ENCODE data around the gene NAV3. TPM values are rescaled to one million over a fixed set of nuclear protein-coding genes. Genes with fewer than 3 reads are reported as not detected.

Gene NAV3
- total RNA-seq, 2 experiments from 2014 or later: not detected

GRCh38 chr12:77907936-77908335 lies 77.2 kb downstream of the NAV3 start:
- intact Hi-C loops (cut with micrococcal nuclease): no loop called here
- H3K27me3 Mint-ChIP-seq (ENCODE audit: low read depth): no peaks in the 10 kb centered on the region
- peaks cover 8% of the 10 kb centered on the region for H3K9me3 Mint-ChIP-seq
- H3K27ac Mint-ChIP-seq: no peak overlapping the region
- CTCF ChIA-PET: interaction anchor here (0.6 kb wide), 1 partner anchor 183 kb away, joined by 5 read pairs; no protein-coding TSS in a partner anchor
- H3K4me1 Mint-ChIP-seq (ENCODE audit: low read depth): no peaks in the 10 kb centered on the region
- H3K36me3 Mint-ChIP-seq (ENCODE audit: low read depth): no peaks in the 10 kb centered on the region
- no peak overlapping the region for H3K4me3 Mint-ChIP-seq
- no peak for DNase-seq

DNA sequence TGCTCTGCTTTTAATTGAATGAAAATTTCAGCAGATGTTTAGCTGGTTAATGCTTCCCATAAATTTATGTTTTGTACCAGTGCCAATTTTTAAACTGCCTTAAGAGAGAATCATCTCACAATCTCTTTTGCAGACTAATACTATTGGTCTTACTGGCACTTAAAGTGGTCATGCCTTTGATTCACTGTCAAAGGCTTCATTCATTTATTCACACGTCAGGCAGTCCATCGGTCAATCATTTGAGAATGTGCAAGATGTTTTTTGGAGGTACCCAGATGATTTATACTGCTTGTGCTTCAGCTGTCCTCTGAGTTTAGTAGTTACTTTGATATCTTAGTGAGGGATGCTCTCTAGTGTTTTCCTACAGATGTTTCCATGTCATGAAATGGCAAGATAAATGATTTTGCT lies 83.4 kb downstream of the NAV3 start:
- H3K4me3 Mint-ChIP-seq: no peak overlapping the region
- DNase-seq: no peak
- CTCF ChIA-PET: no interaction called here

DNA sequence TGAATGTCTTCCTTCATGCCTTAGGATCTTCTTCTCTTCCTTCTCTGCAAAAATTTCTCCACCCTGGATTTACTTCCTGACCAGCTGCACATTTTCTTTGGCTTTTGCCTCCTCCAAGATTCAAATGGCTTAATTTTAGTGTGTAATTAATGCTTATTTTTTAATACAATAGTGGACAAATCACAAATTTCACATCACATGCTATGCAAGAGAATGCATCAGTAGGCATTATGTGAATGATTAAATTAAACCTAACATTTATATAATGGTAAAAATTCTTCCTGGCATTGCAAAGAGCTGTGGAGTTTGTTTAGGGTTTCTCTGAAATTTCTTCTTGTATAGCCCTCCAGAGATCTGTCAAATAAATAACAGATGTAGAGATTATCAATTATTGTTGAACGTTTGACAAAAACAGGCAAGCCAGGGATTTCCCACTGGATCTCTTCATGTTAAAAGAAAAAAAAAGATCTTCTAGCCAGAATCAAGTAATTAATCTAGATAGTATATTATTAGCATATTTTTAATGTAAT lies 84.4 kb downstream of the NAV3 start:
- DNase-seq: no peak
- H3K4me1 Mint-ChIP-seq (ENCODE audit: low read depth): no peaks in the 10 kb centered on the region
- no peak overlapping the region for H3K4me3 Mint-ChIP-seq
- no peak overlapping the region for H3K27ac Mint-ChIP-seq
- CTCF ChIA-PET: no interaction called here
- no peaks in the 10 kb centered on the region for H3K36me3 Mint-ChIP-seq (ENCODE audit: low read depth)
- no peaks in the 10 kb centered on the region for H3K9me3 Mint-ChIP-seq
- no peaks in the 10 kb centered on the region for H3K27me3 Mint-ChIP-seq (ENCODE audit: low read depth)
- intact Hi-C loops (cut with micrococcal nuclease): no loop called here

More for the DNA sequence above, 83.4 kb downstream of the NAV3 start:
- Mint-ChIP-seq H3K36me3 (ENCODE audit: low read depth) (no peaks in the 10 kb centered on the region), H3K9me3 (peaks cover 1% of the 10 kb centered on the region), H3K27ac (no peak overlapping the region), H3K4me1 (ENCODE audit: low read depth) (no peaks in the 10 kb centered on the region), H3K27me3 (ENCODE audit: low read depth) (no peaks in the 10 kb centered on the region)
- intact Hi-C loops (cut with micrococcal nuclease): no loop called here

- CTCF ChIA-PET: no interaction called here
- no peaks in the 10 kb centered on the region for H3K27me3 Mint-ChIP-seq (ENCODE audit: low read depth)
- no peak overlapping the region for H3K4me3 Mint-ChIP-seq
- H3K9me3 Mint-ChIP-seq: no peaks in the 10 kb centered on the region
- H3K27ac Mint-ChIP-seq: no peak overlapping the region
- H3K36me3 Mint-ChIP-seq (ENCODE audit: low read depth): no peaks in the 10 kb centered on the region
- DNase-seq: no peak
- no peaks in the 10 kb centered on the region for H3K4me1 Mint-ChIP-seq (ENCODE audit: low read depth)
- intact Hi-C loops (cut with micrococcal nuclease): no loop called here
Observed at GRCh38 chr12:77916276-77916675, 85.6 kb downstream of the NAV3 start.

- Mint-ChIP-seq H3K27ac (no peak overlapping the region), H3K36me3 (ENCODE audit: low read depth) (no peaks in the 10 kb centered on the region), H3K4me3 (no peak overlapping the region), H3K9me3 (no peaks in the 10 kb centered on the region), H3K27me3 (ENCODE audit: low read depth) (no peaks in the 10 kb centered on the region), H3K4me1 (ENCODE audit: low read depth) (no peaks in the 10 kb centered on the region)
- intact Hi-C loops (cut with micrococcal nuclease): no loop called here
- no peak for DNase-seq
- CTCF ChIA-PET: interaction anchor here (1.1 kb wide), 1 partner anchor 9 kb away, joined by 3 read pairs; no protein-coding TSS in a partner anchor
Observed at GRCh38 chr12:77918046-77918445, 87.4 kb downstream of the NAV3 start.

- Mint-ChIP-seq H3K36me3 (ENCODE audit: low read depth) (no peaks in the 10 kb centered on the region), H3K27me3 (ENCODE audit: low read depth) (no peaks in the 10 kb centered on the region), H3K4me3 (no peak overlapping the region), H3K9me3 (no peaks in the 10 kb centered on the region), H3K27ac (no peak overlapping the region), H3K4me1 (ENCODE audit: low read depth) (no peaks in the 10 kb centered on the region)
- CTCF ChIA-PET: no interaction called here
- DNase-seq: no peak
- intact Hi-C loops (cut with micrococcal nuclease): no loop called here
Observed at GRCh38 chr12:77919450-77919849, 88.8 kb downstream of the NAV3 start.

GRCh38 chr12:77923882-77924281 lies 93.2 kb downstream of the NAV3 start:
- H3K27ac Mint-ChIP-seq: no peak overlapping the region
- H3K4me1 Mint-ChIP-seq (ENCODE audit: low read depth): no peaks in the 10 kb centered on the region
- no peak overlapping the region for H3K4me3 Mint-ChIP-seq
- H3K9me3 Mint-ChIP-seq: no peaks in the 10 kb centered on the region
- H3K27me3 Mint-ChIP-seq (ENCODE audit: low read depth): no peaks in the 10 kb centered on the region
- no peaks in the 10 kb centered on the region for H3K36me3 Mint-ChIP-seq (ENCODE audit: low read depth)
- intact Hi-C loops (cut with micrococcal nuclease): loop anchor here (10.0 kb wide), 1 partner anchor 199 kb away; no protein-coding TSS in a partner anchor
- DNase-seq: no peak
- CTCF ChIA-PET: no interaction called here

DNA sequence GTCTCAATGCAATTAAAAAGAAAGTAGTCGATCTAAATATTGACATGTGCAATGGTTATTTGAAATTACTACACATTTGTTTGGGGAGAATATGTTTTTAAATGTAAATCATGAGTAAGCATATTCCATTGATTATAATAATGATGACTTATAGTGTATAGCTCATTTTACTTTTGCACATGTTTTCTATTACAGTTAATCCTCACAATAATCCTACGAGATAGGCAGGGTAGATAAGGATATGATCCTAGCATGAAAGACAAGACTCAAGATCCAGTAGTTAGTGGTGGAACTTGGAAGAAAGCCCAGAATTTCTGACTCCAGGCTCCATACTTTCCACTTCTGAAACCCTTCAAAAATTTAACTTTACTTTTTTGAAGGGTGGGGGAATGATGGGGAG lies 94.0 kb downstream of the NAV3 start:
- Mint-ChIP-seq H3K4me1 (ENCODE audit: low read depth) (no peaks in the 10 kb centered on the region), H3K4me3 (no peak overlapping the region), H3K27me3 (ENCODE audit: low read depth) (no peaks in the 10 kb centered on the region), H3K9me3 (no peaks in the 10 kb centered on the region), H3K27ac (no peak overlapping the region), H3K36me3 (ENCODE audit: low read depth) (no peaks in the 10 kb centered on the region)
- DNase-seq: no peak
- CTCF ChIA-PET: interaction anchor here (1.1 to 1.5 kb wide), 2 partner anchors 28 to 33 kb away, joined by 3 read pairs; no protein-coding TSS in a partner anchor
- intact Hi-C loops (cut with micrococcal nuclease): loop anchor here (1.0 to 10.0 kb wide), 2 partner anchors 200 to 875 kb away; no protein-coding TSS in a partner anchor

DNA sequence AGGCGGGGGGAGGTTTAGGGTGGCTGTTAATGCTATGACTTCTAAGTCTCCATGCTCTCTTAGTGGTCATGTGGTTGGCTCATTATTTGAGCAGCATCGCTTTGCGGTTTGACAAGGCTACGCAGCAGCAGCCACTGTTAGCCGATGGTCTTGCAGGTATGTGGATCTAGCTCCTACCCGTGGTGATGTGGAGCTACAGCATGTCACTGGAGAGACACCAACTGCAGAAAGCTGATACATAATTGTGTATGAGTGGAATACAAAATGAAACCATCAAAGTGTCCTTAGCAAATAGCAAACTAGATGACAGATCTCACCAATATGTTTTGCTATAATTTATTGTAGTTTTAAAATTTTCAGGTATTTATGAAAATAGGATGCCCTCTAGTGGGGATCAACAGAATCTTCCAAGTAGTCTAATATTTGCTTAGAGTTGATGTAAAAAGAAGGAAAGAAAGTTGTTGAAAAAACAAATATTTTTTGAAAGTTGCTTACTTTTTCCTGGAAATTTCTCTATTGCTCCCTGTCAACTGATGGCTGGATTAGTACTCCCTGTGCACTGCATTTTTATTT lies 94.9 kb downstream of the NAV3 start:
- intact Hi-C loops (cut with micrococcal nuclease): loop anchor here (1.0 to 10.0 kb wide), 2 partner anchors 201 to 876 kb away; no protein-coding TSS in a partner anchor
- CTCF ChIA-PET: interaction anchor here (1.1 to 1.5 kb wide), 2 partner anchors 29 to 32 kb away, joined by 3 read pairs; no protein-coding TSS in a partner anchor

GRCh38 chr12:77928078-77928477 lies 97.4 kb downstream of the NAV3 start:
- H3K9me3 Mint-ChIP-seq: peaks cover 2% of the 10 kb centered on the region
- no peak for DNase-seq
- no peak overlapping the region for H3K27ac Mint-ChIP-seq
- no peaks in the 10 kb centered on the region for H3K36me3 Mint-ChIP-seq (ENCODE audit: low read depth)
- no peaks in the 10 kb centered on the region for H3K4me1 Mint-ChIP-seq (ENCODE audit: low read depth)
- H3K4me3 Mint-ChIP-seq: no peak overlapping the region
- no peaks in the 10 kb centered on the region for H3K27me3 Mint-ChIP-seq (ENCODE audit: low read depth)
- intact Hi-C loops (cut with micrococcal nuclease): loop anchor here (10.0 kb wide), 1 partner anchor 203 kb away; no protein-coding TSS in a partner anchor
- CTCF ChIA-PET: interaction anchor here (0.6 kb wide), 1 partner anchor 1285 kb away, joined by 3 read pairs; no protein-coding TSS in a partner anchor

More for the DNA sequence above, 94.9 kb downstream of the NAV3 start:
- Mint-ChIP-seq H3K9me3 (no peaks in the 10 kb centered on the region), H3K27me3 (ENCODE audit: low read depth) (no peaks in the 10 kb centered on the region), H3K4me1 (ENCODE audit: low read depth) (no peaks in the 10 kb centered on the region), H3K4me3 (no peak overlapping the region), H3K36me3 (ENCODE audit: low read depth) (no peaks in the 10 kb centered on the region), H3K27ac (no peak overlapping the region)
- DNase-seq: peak; percentile 24

DNA sequence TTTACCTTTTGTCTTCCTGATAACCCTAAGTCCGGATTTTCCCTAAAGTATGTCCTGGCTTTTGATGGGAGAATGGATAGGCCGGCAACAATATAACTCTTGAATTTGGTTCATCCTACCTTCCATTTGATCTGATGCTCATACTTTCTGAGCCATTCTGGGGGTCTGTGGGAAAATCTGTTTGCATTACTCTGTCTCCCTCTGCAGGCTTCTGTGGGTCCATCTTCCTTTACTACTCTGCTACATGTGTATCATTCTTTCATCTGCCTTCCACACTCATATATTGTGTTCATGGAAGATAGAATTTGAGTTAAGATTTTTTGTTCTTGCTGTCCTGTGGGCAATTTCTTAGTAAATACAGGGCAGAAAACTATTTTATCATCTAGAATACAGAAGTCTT lies 101.5 kb downstream of the NAV3 start:
- no peaks in the 10 kb centered on the region for H3K4me1 Mint-ChIP-seq (ENCODE audit: low read depth)
- H3K36me3 Mint-ChIP-seq (ENCODE audit: low read depth): no peaks in the 10 kb centered on the region
- CTCF ChIA-PET: no interaction called here
- no peak for DNase-seq
- intact Hi-C loops (cut with micrococcal nuclease): no loop called here
- no peak overlapping the region for H3K27ac Mint-ChIP-seq
- H3K9me3 Mint-ChIP-seq: peaks cover 4% of the 10 kb centered on the region
- H3K4me3 Mint-ChIP-seq: no peak overlapping the region
- no peaks in the 10 kb centered on the region for H3K27me3 Mint-ChIP-seq (ENCODE audit: low read depth)

GRCh38 chr12:77938301-77938700 lies 107.6 kb downstream of the NAV3 start:
- Mint-ChIP-seq H3K4me1 (ENCODE audit: low read depth) (no peaks in the 10 kb centered on the region), H3K9me3 (no peaks in the 10 kb centered on the region), H3K27ac (no peak overlapping the region), H3K36me3 (ENCODE audit: low read depth) (no peaks in the 10 kb centered on the region), H3K27me3 (ENCODE audit: low read depth) (no peaks in the 10 kb centered on the region), H3K4me3 (no peak overlapping the region)
- intact Hi-C loops (cut with micrococcal nuclease): no loop called here
- no peak for DNase-seq
- CTCF ChIA-PET: no interaction called here

DNA sequence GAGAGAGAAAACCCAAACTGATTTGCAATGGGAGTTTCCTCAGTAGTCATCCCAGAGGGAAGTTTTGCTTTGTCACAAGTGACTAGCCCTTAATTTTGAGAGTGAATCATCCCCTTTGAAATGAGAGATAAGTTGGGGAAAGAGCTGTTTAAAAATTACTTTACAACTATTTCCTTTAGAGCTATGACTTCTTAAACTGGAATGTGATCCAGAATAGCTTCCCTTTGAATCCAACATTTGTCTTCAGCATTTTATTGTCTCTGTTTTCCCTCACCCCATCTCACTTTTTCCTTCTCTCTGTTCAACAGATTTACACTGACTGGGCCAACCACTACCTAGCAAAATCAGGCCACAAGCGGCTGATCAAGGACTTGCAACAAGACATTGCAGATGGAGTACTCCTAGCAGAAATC lies 109.3 kb downstream of the NAV3 start:
- intact Hi-C loops (cut with micrococcal nuclease): no loop called here
- no peak overlapping the region for H3K4me3 Mint-ChIP-seq
- no peaks in the 10 kb centered on the region for H3K27me3 Mint-ChIP-seq (ENCODE audit: low read depth)
- H3K27ac Mint-ChIP-seq: no peak overlapping the region
- no peaks in the 10 kb centered on the region for H3K4me1 Mint-ChIP-seq (ENCODE audit: low read depth)
- CTCF ChIA-PET: no interaction called here
- H3K9me3 Mint-ChIP-seq: peaks cover 5% of the 10 kb centered on the region
- no peaks in the 10 kb centered on the region for H3K36me3 Mint-ChIP-seq (ENCODE audit: low read depth)
- DNase-seq: no peak

All from activated naive CD4-positive, alpha-beta T cell treated with anti-CD3 and anti-CD28 coated beads for 36 hours (primary cell).